Esophagus muscularis mucosa (tissue), 4 donors: Measurements from ENCODE around the gene TPGS1.

Experiments used
- EP300 ChIP-seq: sonication (generic); formaldehyde crosslinking; IDR thresholded peaks from one replicate; pipeline ENCODE4 v1.6.1; 2017; ENCODE audit warnings: antibody characterized with exemption
- POLR2A ChIP-seq: fragments of 450-650 bp; IDR thresholded peaks from one replicate; pipeline ENCODE4 v1.6.1; 2017; ENCODE audit warnings: antibody characterized with exemption, moderate library complexity, mild to moderate bottlenecking, low read depth
- POLR2AphosphoS5 ChIP-seq, 2 donors: sonication (generic); formaldehyde crosslinking; IDR thresholded peaks; one replicate each; pipeline ENCODE4 v1.6.1; 2017; ENCODE audit warnings: antibody characterized with exemption in 2 of 2
- TF ChIP-seq, protein P1 (sequence below), 3 experiments: fragments of 200-600 bp in 2 of 3; fragments of 450-650 bp in 1 of 3; sonication (generic) in 2 of 3; IDR thresholded peaks; one replicate each; pipeline ENCODE4 v1.5.1; 2017 to 2019; ENCODE audit warnings: antibody characterized with exemption in 3 of 3, mild to moderate bottlenecking in 2 of 3, moderate library complexity in 1 of 3

DNA sequence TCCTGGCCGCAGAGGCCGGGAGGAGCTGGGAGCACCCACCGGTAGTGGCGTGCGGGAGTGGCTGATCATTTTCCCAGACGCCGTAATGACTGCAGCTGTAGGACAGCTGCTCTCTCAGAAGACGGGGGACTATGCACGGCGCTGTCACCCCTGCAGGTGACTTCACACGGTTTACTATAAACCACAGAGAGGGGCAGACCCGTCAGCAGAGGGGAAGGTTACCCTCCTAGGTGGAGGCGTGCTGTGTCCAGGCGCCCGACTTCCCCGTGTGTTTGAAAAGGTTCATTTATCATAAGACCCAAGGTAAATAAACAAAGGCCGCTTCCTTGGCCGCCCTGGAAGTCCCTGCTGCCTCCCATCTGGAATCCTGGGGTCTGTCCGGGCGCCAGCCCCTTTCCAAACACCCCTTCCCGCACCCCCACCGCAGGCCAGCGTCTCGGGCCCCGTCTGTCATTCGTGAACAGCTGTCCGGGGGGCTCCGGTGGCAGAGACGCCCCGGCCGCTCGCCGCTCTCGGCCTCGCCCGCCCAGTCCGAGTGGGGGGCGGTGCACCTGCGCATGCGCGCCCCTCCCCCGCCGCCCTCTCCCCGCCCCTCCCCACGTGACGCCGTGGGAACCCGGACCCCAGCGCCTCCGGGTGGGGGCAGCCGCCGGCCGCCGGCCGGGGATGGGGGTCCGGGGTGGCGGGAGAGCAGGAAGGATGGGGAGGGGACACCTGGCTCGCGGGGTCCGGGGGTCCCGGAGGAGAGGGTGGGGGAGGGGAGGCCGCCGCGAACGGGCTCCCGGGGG is 47.4 kb upstream of the TPGS1 start:
- TF ChIP-seq, protein P1, sequence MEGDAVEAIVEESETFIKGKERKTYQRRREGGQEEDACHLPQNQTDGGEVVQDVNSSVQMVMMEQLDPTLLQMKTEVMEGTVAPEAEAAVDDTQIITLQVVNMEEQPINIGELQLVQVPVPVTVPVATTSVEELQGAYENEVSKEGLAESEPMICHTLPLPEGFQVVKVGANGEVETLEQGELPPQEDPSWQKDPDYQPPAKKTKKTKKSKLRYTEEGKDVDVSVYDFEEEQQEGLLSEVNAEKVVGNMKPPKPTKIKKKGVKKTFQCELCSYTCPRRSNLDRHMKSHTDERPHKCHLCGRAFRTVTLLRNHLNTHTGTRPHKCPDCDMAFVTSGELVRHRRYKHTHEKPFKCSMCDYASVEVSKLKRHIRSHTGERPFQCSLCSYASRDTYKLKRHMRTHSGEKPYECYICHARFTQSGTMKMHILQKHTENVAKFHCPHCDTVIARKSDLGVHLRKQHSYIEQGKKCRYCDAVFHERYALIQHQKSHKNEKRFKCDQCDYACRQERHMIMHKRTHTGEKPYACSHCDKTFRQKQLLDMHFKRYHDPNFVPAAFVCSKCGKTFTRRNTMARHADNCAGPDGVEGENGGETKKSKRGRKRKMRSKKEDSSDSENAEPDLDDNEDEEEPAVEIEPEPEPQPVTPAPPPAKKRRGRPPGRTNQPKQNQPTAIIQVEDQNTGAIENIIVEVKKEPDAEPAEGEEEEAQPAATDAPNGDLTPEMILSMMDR (IDR thresholded peaks at IDR 0.05), result no peak
- TF ChIP-seq POLR2A (peak; percentile 21), EP300 (no peak), POLR2AphosphoS5 (IDR thresholded peaks at IDR 0.05) (peak; percentile 48 to 79)
